Vagina (tissue), 1 donor: ENCODE results near the gene BCAS2. TPM values are rescaled to one million over a fixed set of nuclear protein-coding genes. Genes with fewer than 3 reads are reported as not detected.

Experiments used
- total RNA-seq: library from RNA; depleted of rRNA; stranded (reverse); fragments of >200 nt; gene quantifications from one replicate; pipeline ENCODE4 v1.2.3, GENCODE V29; 2016

The BCAS2 gene
- total RNA-seq, 1 donor from 2014 or later, result 28.5 TPM

Other genes starting within 250 kb of the BCAS2 start
- gene TRIM33, start 70.4 kb downstream of the BCAS2 start, total RNA-seq, result 35.8 TPM
- gene DENND2C, start 88.4 kb upstream of the BCAS2 start, total RNA-seq, result 25.5 TPM
- not detected for gene AMPD1, start 113.9 kb upstream of the BCAS2 start, total RNA-seq
- 12.8 TPM for gene NRAS, start 135.2 kb upstream of the BCAS2 start, total RNA-seq
- gene CSDE1, start 176.4 kb upstream of the BCAS2 start, total RNA-seq, result 278 TPM
- 38.5 TPM for gene SIKE1, start 199.1 kb upstream of the BCAS2 start, total RNA-seq